HEK293 (cell line): ENCODE data around the gene GCNA.

ENCODE experiments used
- CTCF ChIA-PET: fragments of 350-600 bp; formaldehyde crosslinking; extraction: SDS; loops from one replicate; lab custom pipeline; 2021; ENCODE audit warnings: antibody characterized with exemption; lab: Yijun Ruan, JAX
- POLR2A ChIA-PET: fragments of 300-600 bp; formaldehyde crosslinking; extraction: SDS; loops from one replicate; lab custom pipeline; 2020; ENCODE audit warnings: antibody characterized with exemption, inconsistent platforms; lab: Yijun Ruan, JAX
- H3K27ac ChIP-seq: fragments of 200-500 bp; sonication (Bioruptor generic); 2 replicates; pipeline ENCODE4 v1.5.1; 2014; ENCODE audit warnings: low read depth, low read length, control low read depth, inconsistent platforms; ENCODE audit errors: extremely low read depth
- H3K36me3 ChIP-seq, 2 experiments: fragments of 200-500 bp in 1 of 2; sonication (Bioruptor generic) in 1 of 2; 1 replicate in 1 of 2; 2 replicates in 1 of 2; pipeline ENCODE4 v1.5.1; 2014 to 2017; ENCODE audit warnings: inconsistent platforms in 2 of 2, low read length in 2 of 2; ENCODE audit not compliant: control insufficient read depth in 2 of 2, insufficient read depth in 1 of 2
- H3K4me1 ChIP-seq: fragments of 200-500 bp; sonication (Bioruptor generic); 2 replicates; pipeline ENCODE4 v1.5.1; 2014; ENCODE audit warnings: mild to moderate bottlenecking, low read length, inconsistent platforms; ENCODE audit not compliant: control insufficient read depth, insufficient read depth
- H3K4me3 ChIP-seq: 2 replicates; pipeline ENCODE4 v1.5.1; 2011; ENCODE audit warnings: low read depth, mild to moderate bottlenecking, control low read depth, low read length, moderate library complexity
- H3K9me3 ChIP-seq: fragments of 200-500 bp; sonication (Bioruptor generic); 2 replicates; pipeline ENCODE4 v1.5.1; 2014; ENCODE audit warnings: low read depth, low read length, inconsistent platforms; ENCODE audit not compliant: control insufficient read depth, insufficient read depth
- ATF2 ChIP-seq: fragments of 450-650 bp; formaldehyde crosslinking; IDR thresholded peaks from 2 replicates; pipeline ENCODE4 v1.5.1; 2016; ENCODE audit warnings: missing biosample characterization, missing genetic modification characterization, low read depth
- PRDM4 ChIP-seq: fragments of 450-650 bp; formaldehyde crosslinking; IDR thresholded peaks from 2 replicates; pipeline ENCODE4 v1.5.1; 2017; ENCODE audit warnings: missing biosample characterization, missing genetic modification characterization
- REST ChIP-seq: fragments of 450-650 bp; formaldehyde crosslinking; IDR thresholded peaks from 2 replicates; pipeline ENCODE4 v1.5.1; 2016; ENCODE audit warnings: missing biosample characterization, missing genetic modification characterization
- WT1 ChIP-seq: fragments of 450-650 bp; formaldehyde crosslinking; IDR thresholded peaks from 2 replicates; pipeline ENCODE4 v1.5.1; 2016; ENCODE audit warnings: missing biosample characterization, missing genetic modification characterization
- ZNF140 ChIP-seq: fragments of 450-650 bp; formaldehyde crosslinking; IDR thresholded peaks from 2 replicates; pipeline ENCODE4 v1.5.1; 2016; ENCODE audit warnings: missing biosample characterization, missing genetic modification characterization
- ZNF155 ChIP-seq: fragments of 450-650 bp; formaldehyde crosslinking; IDR thresholded peaks from 2 replicates; pipeline ENCODE4 v1.5.1; 2016; ENCODE audit warnings: missing biosample characterization, missing genetic modification characterization
- ZNF174 ChIP-seq: fragments of 450-650 bp; formaldehyde crosslinking; IDR thresholded peaks from 2 replicates; pipeline ENCODE4 v1.5.0; 2017; ENCODE audit warnings: missing biosample characterization, mild to moderate bottlenecking, missing genetic modification characterization
- ZNF239 ChIP-seq: fragments of 450-650 bp; formaldehyde crosslinking; IDR thresholded peaks from 2 replicates; pipeline ENCODE4 v1.5.1; 2016; ENCODE audit warnings: missing biosample characterization, missing genetic modification characterization
- ZNF280C ChIP-seq: fragments of 450-650 bp; formaldehyde crosslinking; IDR thresholded peaks from 2 replicates; pipeline ENCODE4 v1.5.1; 2016; ENCODE audit warnings: missing biosample characterization, missing genetic modification characterization
- ZNF302 ChIP-seq: fragments of 450-650 bp; formaldehyde crosslinking; IDR thresholded peaks from 2 replicates; pipeline ENCODE4 v1.5.1; 2016; ENCODE audit warnings: missing biosample characterization, missing genetic modification characterization, low read depth
- ZNF324 ChIP-seq: fragments of 450-650 bp; formaldehyde crosslinking; IDR thresholded peaks from 2 replicates; pipeline ENCODE4 v1.5.1; 2016; ENCODE audit warnings: missing biosample characterization, missing genetic modification characterization
- ZNF354C ChIP-seq: fragments of 450-650 bp; formaldehyde crosslinking; IDR thresholded peaks from 2 replicates; pipeline ENCODE4 v1.5.1; 2016; ENCODE audit warnings: missing biosample characterization, missing genetic modification characterization, low read depth, borderline replicate concordance
- ZNF423 ChIP-seq: fragments of 450-650 bp; formaldehyde crosslinking; IDR thresholded peaks from 2 replicates; pipeline ENCODE4 v1.5.1; 2016; ENCODE audit warnings: missing biosample characterization, missing genetic modification characterization
- ZNF433 ChIP-seq: fragments of 450-650 bp; formaldehyde crosslinking; IDR thresholded peaks from 2 replicates; pipeline ENCODE4 v1.5.1; 2016; ENCODE audit warnings: missing biosample characterization, missing genetic modification characterization, low read depth
- ZNF521 ChIP-seq: fragments of 450-650 bp; formaldehyde crosslinking; IDR thresholded peaks from 2 replicates; pipeline ENCODE4 v1.5.1; 2017; ENCODE audit warnings: missing biosample characterization, mild to moderate bottlenecking, missing genetic modification characterization
- ZNF561 ChIP-seq: fragments of 450-650 bp; IDR thresholded peaks from 2 replicates; pipeline ENCODE4 v1.5.1; 2018; ENCODE audit warnings: missing biosample characterization, missing genetic modification characterization, borderline replicate concordance
- ZNF626 ChIP-seq: fragments of 450-650 bp; sonication (Bioruptor Pico); formaldehyde crosslinking; IDR thresholded peaks from 2 replicates; pipeline ENCODE4 v1.5.1; 2018; ENCODE audit warnings: missing biosample characterization, missing genetic modification characterization, inconsistent platforms
- ZNF704 ChIP-seq: fragments of 450-650 bp; formaldehyde crosslinking; IDR thresholded peaks from 2 replicates; pipeline ENCODE4 v1.5.1; 2016; ENCODE audit warnings: missing biosample characterization, missing genetic modification characterization
- ZNF747 ChIP-seq: fragments of 450-650 bp; formaldehyde crosslinking; IDR thresholded peaks from 2 replicates; pipeline ENCODE4 v1.5.1; 2016; ENCODE audit warnings: missing biosample characterization, missing genetic modification characterization
- ZNF777 ChIP-seq: fragments of 450-650 bp; formaldehyde crosslinking; IDR thresholded peaks from 2 replicates; pipeline ENCODE4 v1.5.1; 2017; ENCODE audit warnings: missing biosample characterization, missing genetic modification characterization, borderline replicate concordance

The GCNA gene

GRCh38 chrX:71599965-71600364 is 21.7 kb downstream of the GCNA start:
- POLR2A ChIA-PET, result interaction anchor here (0.6 kb wide), 1 partner anchor 1890 kb away, joined by 3 read pairs; no protein-coding TSS in a partner anchor
- TF ChIP-seq PRDM4 (tag by site-specific recombination) (no peak), ZNF626 (no peak), ZNF324 (tag by site-specific recombination) (no peak), ZNF561 (tag by site-specific recombination) (no peak), REST (tag by site-specific recombination) (no peak), ZNF747 (tag by site-specific recombination) (no peak), ZNF521 (no peak), ZNF155 (tag by site-specific recombination) (no peak), ZNF354C (tag by site-specific recombination) (no peak), WT1 (tag by site-specific recombination) (no peak), ZNF704 (tag by site-specific recombination) (no peak), ZNF280C (no peak), ZNF777 (no peak), ZNF302 (tag by site-specific recombination) (no peak), ZNF140 (tag by site-specific recombination) (no peak), ZNF433 (no peak), ZNF239 (no peak), ATF2 (tag by site-specific recombination) (no peak), ZNF423 (no peak), ZNF174 (no peak)

More at GRCh38 chrX:71599965-71600364, 21.7 kb downstream of the GCNA start:
- Histone ChIP-seq H3K9me3 (no peaks in the 10 kb centered on the region; the same call in 1 of the 2 replicates), H3K36me3 (peaks cover 0 to 17% of the 10 kb centered on the region in 2 experiments; a peak in 2 of 3 replicates), H3K27ac (no peak overlapping the region), H3K4me1 (no peaks in the 10 kb centered on the region), H3K4me3 (no peak overlapping the region)
- CTCF ChIA-PET, result interaction anchor here (0.7 to 1.1 kb wide), 2 partner anchors 9 to 225 kb away, joined by 3 to 4 read pairs; no protein-coding TSS in a partner anchor
